CD4-positive, CD25-positive, alpha-beta regulatory T cell (primary cell): ENCODE results near the gene NOP9. TPM values are rescaled to one million over a fixed set of nuclear protein-coding genes. Genes with fewer than 3 reads are reported as not detected.

Experiments
- ATAC-seq, 2 donors: fragments of 150-1000 bp; cut with Tn5 transposase; one replicate each; pipeline ENCODE4 v1.10.0; 2021; ENCODE audit warnings: low read depth in 2 of 2, moderate number of reproducible peaks in 2 of 2, moderate library complexity in 1 of 2
- DNase-seq, 3 donors: peaks; one replicate each; pipeline versions ENCODE4 v3.0.0 to v3.0.0-alpha.2; 2012 to 2022; ENCODE audit warnings: mixed read lengths in 1 of 3
- H3K27ac ChIP-seq: one replicate; pipeline ENCODE4 v1.7.0; 2013; ENCODE audit warnings: mild to moderate bottlenecking, low read length; ENCODE audit not compliant: insufficient read depth, poor library complexity, severe bottlenecking
- H3K27me3 ChIP-seq: one replicate; pipeline ENCODE4 v1.7.0; 2013; ENCODE audit warnings: low read length; ENCODE audit not compliant: control insufficient read depth, insufficient read depth
- H3K36me3 ChIP-seq: one replicate; pipeline ENCODE4 v1.7.0; 2013; ENCODE audit warnings: mild to moderate bottlenecking, low read length, moderate library complexity; ENCODE audit not compliant: control insufficient read depth, insufficient read depth
- H3K4me1 ChIP-seq: 2 replicates; pipeline ENCODE4 v1.7.0; 2013; ENCODE audit warnings: mild to moderate bottlenecking, low read length; ENCODE audit not compliant: insufficient read depth, control insufficient read depth, poor library complexity, severe bottlenecking
- H3K4me3 ChIP-seq: one replicate; pipeline ENCODE4 v1.7.0; 2013; ENCODE audit warnings: low read depth, mild to moderate bottlenecking, low read length, moderate library complexity
- H3K9me3 ChIP-seq, 2 experiments: 1 replicate in 1 of 2; 2 replicates in 1 of 2; pipeline ENCODE4 v1.7.0; 2013; ENCODE audit warnings: low read length in 2 of 2, mild to moderate bottlenecking in 1 of 2, moderate library complexity in 1 of 2; ENCODE audit not compliant: control insufficient read depth in 2 of 2
- H3K27ac Mint-ChIP-seq, 3 donors: one replicate each; pipeline ENCODE4 v1.8.0; 2020 to 2022; ENCODE audit warnings: mild to moderate bottlenecking in 3 of 3, mixed read lengths in 3 of 3, moderate library complexity in 2 of 3
- H3K27me3 Mint-ChIP-seq: one replicate; pipeline ENCODE4 v1.8.0; 2022; ENCODE audit warnings: mild to moderate bottlenecking, mixed read lengths
- H3K36me3 Mint-ChIP-seq: one replicate; pipeline ENCODE4 v1.8.0; 2020; ENCODE audit warnings: mixed read lengths
- H3K4me1 Mint-ChIP-seq, 4 donors: one replicate each; pipeline ENCODE4 v1.8.0; 2020 to 2022; ENCODE audit warnings: mixed read lengths in 4 of 4, mild to moderate bottlenecking in 1 of 4
- H3K4me3 Mint-ChIP-seq, 4 donors: one replicate each; pipeline ENCODE4 v1.8.0; 2020 to 2022; ENCODE audit warnings: mild to moderate bottlenecking in 4 of 4, mixed read lengths in 4 of 4, moderate library complexity in 3 of 4
- H3K9me3 Mint-ChIP-seq, 7 donors: one replicate each; pipeline ENCODE4 v1.8.0; 2020 to 2022; ENCODE audit warnings: mixed read lengths in 7 of 7, mild to moderate bottlenecking in 3 of 7, moderate library complexity in 2 of 7
- polyA plus RNA-seq, 4 donors: library from polyadenylated mRNA; unstranded; fragments of 300-500 nt; fragmentation: Illumina TruSeq; gene quantifications; one replicate each; pipeline ENCODE4 v1.2.3, GENCODE V29; 2021
- total RNA-seq: library from RNA; stranded (reverse); gene quantifications from one replicate; pipeline ENCODE4 v1.2.3, GENCODE V29; 2022

NOP9 gene
- total and polyA plus RNA-seq, 5 donors from 2014 or later = 1.3 to 30.0 (median 2.1) TPM

- peaks cover 23 to 50% (median 36%) of the 10 kb centered on the region in 4 donors for H3K4me1 Mint-ChIP-seq
- peaks cover 32% of the 10 kb centered on the region for H3K4me1 ChIP-seq
Measured at GRCh38 chr14:24272467-24272866, 27.2 kb upstream of the NOP9 start.

GRCh38 chr14:24273422-24273998 lies 26.1 kb upstream of the NOP9 start:
- Mint-ChIP-seq H3K36me3 (no peaks in the 10 kb centered on the region), H3K27me3 (no peaks in the 10 kb centered on the region), H3K4me3 (peak overlapping the region; percentile 16 to 68 (median 57)), H3K9me3 (no peaks in the 10 kb centered on the region), H3K27ac (peak overlapping the region; percentile 45 to 98 (median 97)), H3K4me1 (peaks cover 26 to 56% (median 40%) of the 10 kb centered on the region in 4 donors)
- H3K36me3 ChIP-seq = peaks cover 6% of the 10 kb centered on the region
- H3K27ac ChIP-seq = peak overlapping the region; percentile 98
- ATAC-seq (no peak), DNase-seq (peak in 1 of 3 donors; percentile 21)
- no peaks in the 10 kb centered on the region for H3K27me3 ChIP-seq
- H3K9me3 ChIP-seq = no peaks in the 10 kb centered on the region
- peaks cover 32% of the 10 kb centered on the region for H3K4me1 ChIP-seq
- peak overlapping the region; percentile 46 for H3K4me3 ChIP-seq

More at GRCh38 chr14:24272467-24272866, 27.2 kb upstream of the NOP9 start:
- Histone ChIP-seq H3K4me3 (peak overlapping the region; percentile 71), H3K9me3 (no peaks in the 10 kb centered on the region), H3K27me3 (no peaks in the 10 kb centered on the region), H3K27ac (peak overlapping the region; percentile 98), H3K36me3 (peaks cover 7% of the 10 kb centered on the region)
- Mint-ChIP-seq H3K4me3 (peak overlapping the region; percentile 63 to 94 (median 82)), H3K36me3 (peaks cover under 1% of the 10 kb centered on the region), H3K27me3 (no peaks in the 10 kb centered on the region), H3K9me3 (no peaks in the 10 kb centered on the region), H3K27ac (peak overlapping the region; percentile 97 to 100 (median 99))
- ATAC-seq (no peak), DNase-seq (no peak)

- Mint-ChIP-seq H3K4me1 (peaks cover 30 to 62% (median 44%) of the 10 kb centered on the region in 4 donors), H3K4me3 (peak overlapping the region; percentile 16 to 68 (median 57)), H3K27me3 (no peaks in the 10 kb centered on the region), H3K36me3 (no peaks in the 10 kb centered on the region), H3K9me3 (no peaks in the 10 kb centered on the region), H3K27ac (peak overlapping the region; percentile 45 to 98 (median 97))
- no peaks in the 10 kb centered on the region for H3K27me3 ChIP-seq
- DNase-seq (peak; percentile 13 to 76 (median 57)), ATAC-seq (peak in 1 of 2 donors; percentile 2)
- no peaks in the 10 kb centered on the region for H3K9me3 ChIP-seq
- H3K36me3 ChIP-seq = peaks cover 2% of the 10 kb centered on the region
- peak overlapping the region; percentile 46 for H3K4me3 ChIP-seq
- H3K4me1 ChIP-seq = peaks cover 37% of the 10 kb centered on the region
- H3K27ac ChIP-seq = peak overlapping the region; percentile 98
Measured at GRCh38 chr14:24274101-24274543, 25.5 kb upstream of the NOP9 start.

GRCh38 chr14:24277071-24277470 lies 22.6 kb upstream of the NOP9 start:
- Mint-ChIP-seq H3K4me1 (peaks cover 19 to 59% (median 36%) of the 10 kb centered on the region in 4 donors), H3K36me3 (no peaks in the 10 kb centered on the region), H3K9me3 (no peaks in the 10 kb centered on the region), H3K4me3 (no peak overlapping the region), H3K27ac (peak overlapping the region in 2 of 3 donors; percentile 62 to 89), H3K27me3 (no peaks in the 10 kb centered on the region)
- Histone ChIP-seq H3K9me3 (no peaks in the 10 kb centered on the region), H3K36me3 (no peaks in the 10 kb centered on the region), H3K4me1 (peaks cover 35% of the 10 kb centered on the region), H3K27me3 (no peaks in the 10 kb centered on the region), H3K4me3 (no peak overlapping the region), H3K27ac (no peak overlapping the region)
- ATAC-seq (no peak), DNase-seq (no peak)

- H3K27ac ChIP-seq = no peak overlapping the region
Measured at GRCh38 chr14:24277606-24278321, 21.9 kb upstream of the NOP9 start.

GRCh38 chr14:24278424-24278823 lies 21.2 kb upstream of the NOP9 start:
- peaks cover 26% of the 10 kb centered on the region for H3K4me1 ChIP-seq
- H3K27me3 ChIP-seq = no peaks in the 10 kb centered on the region
- Mint-ChIP-seq H3K4me1 (peaks cover 18 to 48% (median 28%) of the 10 kb centered on the region in 4 donors), H3K36me3 (no peaks in the 10 kb centered on the region), H3K27me3 (no peaks in the 10 kb centered on the region), H3K4me3 (peak overlapping the region in 1 of 4 donors; percentile 20), H3K9me3 (no peaks in the 10 kb centered on the region), H3K27ac (peak overlapping the region; percentile 34 to 83 (median 76))
- no peaks in the 10 kb centered on the region for H3K36me3 ChIP-seq
- DNase-seq (no peak), ATAC-seq (no peak)
- H3K4me3 ChIP-seq = no peak overlapping the region
- H3K9me3 ChIP-seq = no peaks in the 10 kb centered on the region
- H3K27ac ChIP-seq = no peak overlapping the region

More at GRCh38 chr14:24277606-24278321, 21.9 kb upstream of the NOP9 start:
- Mint-ChIP-seq H3K36me3 (no peaks in the 10 kb centered on the region), H3K4me1 (peaks cover 19 to 52% (median 30%) of the 10 kb centered on the region in 4 donors), H3K27ac (peak overlapping the region in 1 of 3 donors; percentile 34), H3K27me3 (no peaks in the 10 kb centered on the region), H3K4me3 (no peak overlapping the region), H3K9me3 (no peaks in the 10 kb centered on the region)
- H3K9me3 ChIP-seq = no peaks in the 10 kb centered on the region
- no peaks in the 10 kb centered on the region for H3K27me3 ChIP-seq
- ATAC-seq = no peak
- DNase-seq = no peak
- H3K4me1 ChIP-seq = peaks cover 28% of the 10 kb centered on the region
- H3K36me3 ChIP-seq = no peaks in the 10 kb centered on the region
- H3K4me3 ChIP-seq = no peak overlapping the region

GRCh38 chr14:24279301-24280186 lies 20.1 kb upstream of the NOP9 start:
- Mint-ChIP-seq H3K27ac (peak overlapping the region; percentile 76 to 84 (median 83)), H3K36me3 (no peaks in the 10 kb centered on the region), H3K27me3 (no peaks in the 10 kb centered on the region), H3K4me1 (peaks cover 8 to 37% (median 18%) of the 10 kb centered on the region in 4 donors), H3K9me3 (no peaks in the 10 kb centered on the region), H3K4me3 (no peak overlapping the region)
- H3K27me3 ChIP-seq = no peaks in the 10 kb centered on the region
- ATAC-seq (peak; percentile 63 to 67), DNase-seq (peak in 2 of 3 donors; percentile 44 to 59)
- peak overlapping the region; percentile 49 for H3K27ac ChIP-seq
- no peaks in the 10 kb centered on the region for H3K36me3 ChIP-seq
- peaks cover 15% of the 10 kb centered on the region for H3K4me1 ChIP-seq
- no peaks in the 10 kb centered on the region for H3K9me3 ChIP-seq
- no peak overlapping the region for H3K4me3 ChIP-seq
